RCC 7860 (cell line): ENCODE results near the gene STAC2.
A peak's percentile ranks its signal among the peaks of the same experiment; 100 is the strongest.

Experiments
- DNase-seq: peaks from one replicate; pipeline ENCODE4 v3.0.0-alpha.2; 2015; ENCODE audit warnings: low spot score
- FAIRE-seq: peaks from 2 replicates; lab custom pipeline; 2012; peaks lifted over from hg19 to GRCh38; lab: Jason Lieb, UNC

The STAC2 gene

GRCh38 chr17:39166437-39167335 lies 59.1 kb downstream of the STAC2 start:
- DNase-seq (no peak), FAIRE-seq (no peak)

- FAIRE-seq (no peak), DNase-seq (no peak)
Measured at GRCh38 chr17:39165841-39166349, 59.9 kb downstream of the STAC2 start, which contains the start of gene ARL5C. Gene ARL5C (minus strand): TSS chr17:39166161. CDS start chr17:39165760, 401 bp downstream.

GRCh38 chr17:39165178-39165840 lies 60.4 kb downstream of the STAC2 start:
- FAIRE-seq, result no peak
- DNase-seq, result no peak

GRCh38 chr17:39164675-39165143 lies 61.0 kb downstream of the STAC2 start:
- no peak for FAIRE-seq
- peak; percentile 28 for DNase-seq

GRCh38 chr17:39161962-39162361 lies 63.8 kb downstream of the STAC2 start:
- no peak for FAIRE-seq
- DNase-seq, result no peak
